ENCODE data around the gene NAA38.

Gene NAA38

DNA sequence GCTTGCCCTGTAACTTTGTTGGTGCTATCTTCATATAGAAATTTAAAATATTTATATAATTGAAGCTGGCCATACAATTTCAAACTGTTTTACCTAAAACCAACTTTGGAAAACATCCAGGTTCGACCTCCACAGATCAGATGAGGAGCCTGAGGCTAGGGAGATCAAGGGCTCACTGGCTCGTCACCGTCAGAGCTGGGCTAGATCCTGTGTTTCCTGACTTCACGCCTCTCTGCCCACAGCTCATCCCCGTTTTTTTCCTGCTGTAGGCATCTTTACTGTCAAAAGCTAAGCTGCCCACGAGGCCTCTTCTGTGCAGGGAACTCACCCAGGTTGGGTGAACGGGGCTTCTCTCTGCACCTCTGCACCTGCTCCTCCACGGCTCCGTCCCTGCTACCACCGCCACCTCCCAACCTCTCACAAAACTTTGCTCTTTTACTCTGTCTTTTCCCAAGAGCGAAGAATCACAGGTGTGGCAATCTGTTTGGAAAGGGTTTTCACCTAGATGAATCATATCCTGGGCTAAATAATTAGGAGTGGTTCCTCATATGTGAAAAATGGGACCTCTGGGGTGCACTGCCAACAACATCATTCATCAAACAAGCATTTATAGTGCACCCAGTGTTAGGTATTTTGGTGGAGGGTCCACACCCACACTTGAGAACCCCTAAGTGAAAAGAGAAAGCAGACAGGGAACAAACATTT, 48.1 kb downstream of the NAA38 start:
- Histone ChIP-seq H3K9ac (ENCODE audit: low read length) (no peak overlapping the region), H3K27ac (ENCODE audit: low read length) (no peak overlapping the region), H3K4me1 (ENCODE audit: control insufficient read depth, low read depth, low read length) (no peaks in the 10 kb centered on the region), H3K4me3 (ENCODE audit: low read length) (no peak overlapping the region), H3K36me3 (ENCODE audit: control insufficient read depth, low read depth, low read length) (no peaks in the 10 kb centered on the region), H3K9me3 (ENCODE audit: control insufficient read depth, low read depth, low read length) (no peaks in the 10 kb centered on the region), H3K27me3 (ENCODE audit: control insufficient read depth, insufficient read depth, low read length) (no peaks in the 10 kb centered on the region)

DNA sequence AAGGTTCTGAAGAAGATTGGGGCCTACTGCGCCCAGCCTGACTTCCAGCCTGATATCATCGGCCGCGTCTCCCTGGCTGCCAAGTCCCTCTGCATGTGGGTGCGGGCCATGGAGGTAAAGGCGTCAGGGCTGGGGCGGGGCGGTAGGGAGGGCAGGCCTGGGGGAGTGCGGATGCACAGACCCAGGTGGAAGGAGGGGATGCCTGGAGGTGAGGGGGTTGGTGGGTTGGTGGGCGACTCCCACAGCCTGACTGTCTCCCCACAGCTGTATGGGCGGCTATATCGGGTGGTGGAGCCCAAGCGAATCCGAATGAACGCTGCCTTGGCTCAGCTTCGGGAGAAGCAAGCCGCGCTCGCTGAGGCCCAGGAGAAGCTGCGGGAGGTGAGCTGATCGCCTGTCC, 50.2 kb downstream of the NAA38 start:
- no peaks in the 10 kb centered on the region for H3K36me3 ChIP-seq (ENCODE audit: control insufficient read depth, low read depth, low read length)
- no peaks in the 10 kb centered on the region for H3K9me3 ChIP-seq (ENCODE audit: control insufficient read depth, low read depth, low read length)
- no peak overlapping the region for H3K9ac ChIP-seq (ENCODE audit: low read length)
- H3K27ac ChIP-seq (ENCODE audit: low read length): no peak overlapping the region
- no peaks in the 10 kb centered on the region for H3K27me3 ChIP-seq (ENCODE audit: control insufficient read depth, insufficient read depth, low read length)
- no peak overlapping the region for H3K4me3 ChIP-seq (ENCODE audit: low read length)
- H3K4me1 ChIP-seq (ENCODE audit: control insufficient read depth, low read depth, low read length): no peaks in the 10 kb centered on the region

All from iPS-18a (cell line).